ENCODE data around the gene MRTFB. TPM values are rescaled to one million over a fixed set of nuclear protein-coding genes. Genes with fewer than 3 reads are reported as not detected.

MRTFB gene
- total and polyA plus RNA-seq, 2 donors (not counting 3 experiments of a cell fraction or from before 2014, with no cell fraction given): 19.6 to 49.5 TPM

GRCh38 chr16:14140923-14141322, 69.8 kb downstream of the MRTFB start:
- H3K9me1 ChIP-seq (replicated peaks; ENCODE audit: control insufficient read depth, extremely low read depth, insufficient read depth, low read length): no peaks in the 10 kb centered on the region
- H3K9ac ChIP-seq (replicated peaks; ENCODE audit: extremely low read depth, insufficient read depth, low read length): no peak overlapping the region
- FAIRE-seq (no peak), DNase-seq (ENCODE audit: low read depth, low spot score) (no peak)
- no peak overlapping the region for H3K4me2 ChIP-seq (ENCODE audit: insufficient read depth, low read length)
- intact Hi-C loops (cut with micrococcal nuclease): no loop called here
- H3K9me3 ChIP-seq (replicated peaks; ENCODE audit: control insufficient read depth, insufficient read depth, low read length): no peaks in the 10 kb centered on the region
- H3K79me2 ChIP-seq (ENCODE audit: control insufficient read depth, insufficient read depth, low read length): no peaks in the 10 kb centered on the region
- H3K27ac ChIP-seq (ENCODE audit: insufficient read depth, low read depth, low read length): no peak overlapping the region
- dilution Hi-C loops (cut with MboI; ENCODE audit: extremely low pct_ligation_motif_present, low sequenced_read_pairs): no loop called here
- no peak for TF ChIP-seq EZH2 (IDR thresholded peaks at IDR 0.05; ENCODE audit: borderline replicate concordance, low read depth, low read length, severe bottlenecking)
- no peak for TF ChIP-seq FOS (IDR thresholded peaks at IDR 0.05; ENCODE audit: borderline replicate concordance, insufficient read depth, low read length)
- TF ChIP-seq MAX (IDR thresholded peaks at IDR 0.05; ENCODE audit: insufficient read depth, insufficient read length): no peak
- no peak for TF ChIP-seq MYC (IDR thresholded peaks at IDR 0.05; ENCODE audit: low read depth, low read length)
- no peak for TF ChIP-seq GATA2 (IDR thresholded peaks at IDR 0.05; ENCODE audit: insufficient read depth, insufficient read length, low read depth, low read length)
- TF ChIP-seq POLR2AphosphoS5 (IDR thresholded peaks at IDR 0.05; ENCODE audit: insufficient read depth, low read depth, low read length): no peak
- no peaks in the 10 kb centered on the region for H4K20me1 ChIP-seq (replicated peaks; ENCODE audit: control insufficient read depth, extremely low read depth, insufficient read depth, low read length)
- ChIA-PET POLR2A (no interaction called here), CTCF (no interaction called here)
- no peaks in the 10 kb centered on the region for H3K27me3 ChIP-seq (ENCODE audit: control insufficient read depth in 2 of 2, insufficient read depth in 2 of 2, low read length in 2 of 2)
- H2AFZ ChIP-seq (ENCODE audit: low read depth, low read length): no peak overlapping the region
- peaks cover 0 to 4% of the 10 kb centered on the region in 2 experiments for H3K36me3 ChIP-seq (ENCODE audit: control insufficient read depth in 2 of 2, extremely low read depth in 1 of 2, insufficient read depth in 2 of 2, low read length in 2 of 2)
- no TSS peak for BruUV-seq (replicated peaks)
- no peaks in the 10 kb centered on the region for H3K4me1 ChIP-seq (ENCODE audit: control insufficient read depth, extremely low read depth, insufficient read depth, low read length)
- no peak overlapping the region for H3K4me3 ChIP-seq (replicated peaks in 1 of 3; ENCODE audit: insufficient read depth in 1 of 3, low read depth in 1 of 3, low read length in 3 of 3)

- Histone ChIP-seq H3K36me3 (ENCODE audit: control insufficient read depth in 2 of 2, extremely low read depth in 1 of 2, insufficient read depth in 2 of 2, low read length in 2 of 2) (peaks cover 0 to 2% of the 10 kb centered on the region in 2 experiments), H3K9me1 (replicated peaks; ENCODE audit: control insufficient read depth, extremely low read depth, insufficient read depth, low read length) (no peaks in the 10 kb centered on the region), H3K4me3 (replicated peaks in 1 of 3; ENCODE audit: insufficient read depth in 1 of 3, low read depth in 1 of 3, low read length in 3 of 3) (no peak overlapping the region), H3K4me2 (ENCODE audit: insufficient read depth, low read length) (no peak overlapping the region), H3K27ac (ENCODE audit: insufficient read depth, low read depth, low read length) (no peak overlapping the region), H4K20me1 (replicated peaks; ENCODE audit: control insufficient read depth, extremely low read depth, insufficient read depth, low read length) (no peaks in the 10 kb centered on the region), H2AFZ (ENCODE audit: low read depth, low read length) (no peak overlapping the region), H3K27me3 (ENCODE audit: control insufficient read depth in 2 of 2, insufficient read depth in 2 of 2, low read length in 2 of 2) (no peaks in the 10 kb centered on the region), H3K4me1 (ENCODE audit: control insufficient read depth, extremely low read depth, insufficient read depth, low read length) (peaks cover 7% of the 10 kb centered on the region), H3K79me2 (ENCODE audit: control insufficient read depth, insufficient read depth, low read length) (no peaks in the 10 kb centered on the region), H3K9ac (replicated peaks; ENCODE audit: extremely low read depth, insufficient read depth, low read length) (no peak overlapping the region), H3K9me3 (replicated peaks; ENCODE audit: control insufficient read depth, insufficient read depth, low read length) (no peaks in the 10 kb centered on the region)
- intact Hi-C loops (cut with micrococcal nuclease) (no loop called here), dilution Hi-C loops (cut with MboI; ENCODE audit: extremely low pct_ligation_motif_present, low sequenced_read_pairs) (no loop called here)
- ChIA-PET CTCF (interaction anchor here (0.9 to 2.6 kb wide), 6 partner anchors 9 to 223 kb away, joined by 3 to 8 read pairs (median 6); no protein-coding TSS in a partner anchor), POLR2A (no interaction called here)
- BruUV-seq (replicated peaks): no TSS peak
- DNase-seq (ENCODE audit: low read depth, low spot score): no peak
- FAIRE-seq: no peak
- TF ChIP-seq MAX (IDR thresholded peaks at IDR 0.05; ENCODE audit: insufficient read depth, insufficient read length) (no peak), GATA2 (IDR thresholded peaks at IDR 0.05; ENCODE audit: insufficient read depth, insufficient read length, low read depth, low read length) (no peak), CTCF (IDR thresholded peaks at IDR 0.05; ENCODE audit: extremely low read depth in 1 of 2, insufficient read depth in 1 of 2, low read depth in 1 of 2, low read length in 2 of 2) (no peak), JUN (IDR thresholded peaks at IDR 0.05; ENCODE audit: borderline replicate concordance, insufficient read depth, insufficient read length, low read depth) (no peak), EZH2 (IDR thresholded peaks at IDR 0.05; ENCODE audit: borderline replicate concordance, low read depth, low read length, severe bottlenecking) (no peak), FOS (IDR thresholded peaks at IDR 0.05; ENCODE audit: borderline replicate concordance, insufficient read depth, low read length) (no peak), POLR2A (IDR thresholded peaks at IDR 0.05; ENCODE audit: low read depth, low read length) (no peak), MYC (IDR thresholded peaks at IDR 0.05; ENCODE audit: low read depth, low read length) (no peak), POLR2AphosphoS5 (IDR thresholded peaks at IDR 0.05; ENCODE audit: insufficient read depth, low read depth, low read length) (no peak)
These were observed 75.3 kb downstream of the MRTFB start for GRCh38 chr16:14146445-14146844.

Data from endothelial cell of umbilical vein (primary cell).